Fibroblast of skin of back (primary cell): ENCODE data around the gene KMT5B.

ENCODE experiments used
- DNase-seq: peaks from one replicate; pipeline ENCODE4 v3.0.0-alpha.2; 2013

KMT5B gene

GRCh38 chr11:68215524-68216170 is 2.6 kb upstream of the KMT5B start:
- no peak for DNase-seq

- no peak for DNase-seq
Measured at GRCh38 chr11:68215087-68215445, 2.0 kb upstream of the KMT5B start.

DNA sequence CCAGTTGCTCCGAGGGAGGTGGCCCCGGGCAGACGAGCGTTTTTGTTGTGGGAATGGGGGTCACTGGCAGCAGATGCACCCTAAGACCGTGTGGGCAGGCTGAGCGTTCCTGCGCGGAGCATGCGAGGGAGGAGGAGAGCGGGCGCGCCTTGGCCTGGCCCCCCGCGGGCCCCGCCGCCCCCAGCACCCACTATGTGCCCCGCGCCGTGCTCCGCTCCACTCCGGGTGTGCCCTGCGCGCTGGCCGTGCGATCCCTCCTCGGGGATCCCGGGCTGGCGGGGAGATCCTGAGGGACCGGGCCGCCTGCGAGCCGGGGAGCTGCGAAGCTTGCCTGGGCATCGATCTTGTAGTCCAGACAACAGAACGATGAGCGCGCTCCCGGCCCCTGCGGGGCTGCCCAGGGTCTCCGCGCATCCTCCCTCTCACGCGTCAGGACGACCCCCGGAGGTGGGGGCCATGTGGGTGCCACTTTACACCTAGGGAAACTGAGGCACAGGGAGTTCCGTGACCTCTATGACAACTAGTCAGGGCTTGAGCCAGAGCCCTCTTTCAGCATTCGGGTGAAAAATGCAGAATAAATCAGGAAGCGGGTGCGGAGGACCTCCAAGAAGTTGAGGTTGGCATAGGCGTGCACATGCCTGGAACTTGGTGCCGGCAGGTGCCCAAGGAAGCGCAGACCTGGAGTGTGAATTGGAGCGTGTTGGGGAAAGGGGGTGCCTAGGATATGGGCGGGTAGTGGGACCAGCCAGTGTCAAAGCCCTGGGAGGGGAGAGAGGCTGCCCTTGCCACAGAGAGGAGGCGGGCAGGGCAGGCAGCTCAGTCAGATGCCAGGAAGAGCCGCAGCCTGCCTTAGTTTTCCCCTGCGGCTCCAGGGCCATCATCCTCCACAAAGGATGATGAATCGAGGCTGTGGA is 1.3 kb upstream of the KMT5B start:
- DNase-seq, result no peak

- DNase-seq, result peak; percentile 96
Measured at GRCh38 chr11:68213555-68214172, 568 bp upstream of the KMT5B start.

DNA sequence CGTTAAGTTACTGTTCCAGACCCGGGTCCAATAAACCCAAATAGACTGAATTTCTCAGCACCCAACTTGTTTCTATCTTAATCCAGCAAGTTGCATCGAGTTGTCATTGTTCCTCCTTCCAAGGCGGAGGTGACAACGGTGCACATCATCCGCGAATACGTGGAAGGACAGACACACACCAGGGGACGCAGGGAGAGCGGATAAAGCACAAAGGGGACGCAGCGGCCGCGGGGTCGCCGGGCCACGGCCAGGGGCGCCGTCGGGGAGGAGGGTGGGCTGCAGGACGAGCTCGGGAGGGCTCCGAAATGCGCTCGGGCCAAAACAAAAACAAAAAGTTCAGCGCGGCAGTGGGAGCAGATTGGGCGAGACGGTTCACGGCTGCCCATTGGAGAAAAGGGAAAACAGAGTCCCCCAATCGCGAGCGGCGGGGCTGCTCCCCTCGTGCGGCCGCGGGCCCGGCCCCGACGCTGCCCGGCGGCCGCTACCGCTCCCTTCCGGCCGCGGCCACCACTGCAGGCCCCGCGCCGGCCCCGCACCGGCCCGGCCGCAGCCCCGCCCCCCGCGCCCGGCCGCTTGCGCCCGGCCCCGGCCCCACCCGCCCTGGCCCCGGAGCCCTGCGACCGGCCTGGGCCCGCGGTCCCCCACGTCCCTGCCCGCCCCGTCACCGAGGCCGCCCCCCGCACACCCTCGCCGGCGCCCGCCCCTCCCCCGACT is 518 bp downstream of the KMT5B start:
- peak; percentile 81 for DNase-seq

DNA sequence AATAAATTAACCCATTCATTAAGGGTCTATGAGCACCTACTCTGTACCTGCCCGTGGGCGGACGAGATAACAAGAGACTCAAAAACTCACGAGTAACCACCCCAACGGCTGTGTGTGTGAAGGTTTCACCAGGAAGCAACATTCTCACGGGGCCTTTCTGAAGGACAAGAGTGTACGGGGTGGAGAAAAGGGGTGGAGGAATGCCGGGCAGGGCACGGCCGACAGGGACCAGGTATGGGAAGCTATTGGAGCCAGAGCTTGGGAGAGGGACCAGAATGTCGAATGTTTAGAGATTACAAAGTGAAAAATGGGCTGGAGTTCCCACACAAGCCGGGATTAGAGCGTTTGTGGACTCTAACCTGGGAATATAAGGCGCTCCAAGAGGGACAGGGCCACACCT is 1.6 kb downstream of the KMT5B start:
- DNase-seq, result no peak

DNA sequence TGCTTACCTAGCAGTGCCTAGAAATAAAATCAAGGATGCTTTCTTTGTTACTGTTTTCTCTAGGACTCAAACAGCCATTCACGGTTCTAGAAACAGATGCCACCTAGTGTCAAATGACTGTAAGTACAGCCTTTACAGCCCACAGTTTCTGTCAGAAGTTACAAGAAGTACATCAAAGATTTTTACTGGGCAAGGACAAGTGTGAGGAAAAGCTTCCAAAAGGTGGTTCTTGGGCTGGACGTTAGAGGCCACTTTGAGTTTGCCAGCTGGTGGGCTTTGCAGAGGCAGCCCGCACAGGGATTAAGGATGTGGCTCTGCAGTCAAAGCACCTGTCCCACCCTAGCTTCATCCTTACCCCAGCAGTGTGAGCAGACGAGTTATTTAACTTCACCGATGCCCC is 6.9 kb downstream of the KMT5B start:
- DNase-seq, result peak; percentile 68

GRCh38 chr11:68204402-68204801 is 8.7 kb downstream of the KMT5B start:
- no peak for DNase-seq

GRCh38 chr11:68202165-68202564 is 10.9 kb downstream of the KMT5B start:
- no peak for DNase-seq

DNA sequence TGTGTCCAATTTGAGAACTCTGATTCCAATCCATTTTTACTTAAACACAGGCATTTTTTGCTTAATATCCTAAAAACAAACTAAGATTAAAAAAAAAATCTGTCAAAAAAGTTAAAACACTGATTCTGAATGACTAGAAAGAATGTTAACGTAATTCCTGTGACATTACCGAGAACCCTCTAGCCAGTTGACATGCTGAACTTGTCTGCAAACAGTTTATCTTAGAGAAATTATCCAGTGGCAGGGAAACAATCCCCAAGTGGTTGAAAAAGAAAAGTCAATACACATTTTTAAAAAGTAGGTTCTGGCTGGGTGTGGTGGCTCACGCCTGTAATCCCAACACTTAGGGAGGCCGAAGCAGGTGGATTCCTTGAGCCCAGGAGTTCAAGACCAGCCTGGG is 11.6 kb downstream of the KMT5B start:
- no peak for DNase-seq

- DNase-seq, result peak; percentile 73
Measured at GRCh38 chr11:68200639-68201038, 12.5 kb downstream of the KMT5B start.

GRCh38 chr11:68199295-68199987 is 13.7 kb downstream of the KMT5B start:
- DNase-seq, result no peak

- DNase-seq, result no peak
Measured at GRCh38 chr11:68196219-68196618, 16.9 kb downstream of the KMT5B start.

GRCh38 chr11:68194675-68195294 is 18.3 kb downstream of the KMT5B start:
- no peak for DNase-seq

DNA sequence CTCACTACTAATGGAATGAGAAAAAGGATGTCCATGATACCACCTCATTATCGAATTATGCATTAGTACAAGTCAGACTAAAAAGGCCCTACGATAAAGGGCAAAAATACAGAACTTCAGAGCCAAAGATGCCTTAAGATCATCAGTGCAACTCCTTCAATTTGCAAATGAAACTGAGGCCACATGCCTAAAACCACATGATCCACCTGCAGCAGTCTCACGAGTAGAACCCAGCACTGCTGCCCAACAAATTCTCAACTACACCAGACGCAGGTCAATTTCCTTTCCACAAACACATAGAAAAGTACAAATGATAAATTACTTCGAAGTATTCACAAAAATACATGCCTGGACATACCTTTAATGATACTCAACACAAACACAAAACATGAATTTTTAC is 20.1 kb downstream of the KMT5B start:
- no peak for DNase-seq

GRCh38 chr11:68191661-68192579 is 21.2 kb downstream of the KMT5B start:
- no peak for DNase-seq

GRCh38 chr11:68189888-68190287 is 23.2 kb downstream of the KMT5B start:
- DNase-seq, result no peak

DNA sequence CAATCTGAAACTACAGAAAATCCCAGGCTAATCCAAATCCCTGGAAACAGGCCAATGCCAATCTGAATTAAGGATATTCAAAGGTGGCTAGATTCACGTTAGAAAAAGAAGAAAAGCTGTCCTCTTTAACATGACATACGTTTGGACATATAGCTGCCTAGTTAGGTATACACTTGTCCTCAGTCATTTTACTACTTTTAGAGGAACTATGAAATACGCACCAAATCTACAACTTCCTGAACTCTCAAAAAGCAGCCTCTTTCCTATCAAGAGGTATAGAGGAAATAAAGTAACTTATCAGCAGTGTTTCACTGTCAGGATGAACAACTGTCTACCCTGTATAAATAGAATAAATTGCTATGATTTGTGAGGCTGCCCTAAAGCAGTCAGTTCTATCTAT is 24.0 kb downstream of the KMT5B start:
- no peak for DNase-seq

DNA sequence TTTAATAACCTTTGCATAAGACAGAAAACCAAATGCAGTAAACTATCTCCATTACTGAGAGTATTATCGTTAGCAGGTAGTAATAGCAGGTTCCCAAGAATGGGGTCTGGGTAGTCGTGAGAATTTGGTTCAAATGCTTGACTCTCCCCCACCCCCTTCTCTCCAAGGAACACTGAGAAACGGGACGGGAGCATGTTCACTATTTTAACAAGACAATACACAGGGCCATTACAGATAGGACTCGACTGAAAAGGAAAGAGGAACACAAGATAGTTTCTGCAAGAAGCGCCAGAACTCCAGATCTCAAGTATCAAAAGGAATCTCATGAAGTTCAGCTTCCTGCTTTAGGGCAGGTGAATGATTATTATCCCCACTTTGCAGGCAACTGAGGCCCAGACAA is 27.0 kb downstream of the KMT5B start:
- no peak for DNase-seq

- peak; percentile 19 for DNase-seq
Measured at GRCh38 chr11:68181719-68182451, 31.2 kb downstream of the KMT5B start.
